GM21390 (cell line): ENCODE measurements around the gene AGAP1.
"Not testable (repeated sequence)": the region's sequence is repeated elsewhere in the genome, so short reads cannot be mapped to it uniquely, and the experiment has no call there.

Experiments used
- ATAC-seq: cut with Tn5 transposase; IDR thresholded peaks from one replicate; pipeline ENCODE4 v1.9.1; 2021; ENCODE audit not compliant: unreplicated experiment

The AGAP1 gene

DNA sequence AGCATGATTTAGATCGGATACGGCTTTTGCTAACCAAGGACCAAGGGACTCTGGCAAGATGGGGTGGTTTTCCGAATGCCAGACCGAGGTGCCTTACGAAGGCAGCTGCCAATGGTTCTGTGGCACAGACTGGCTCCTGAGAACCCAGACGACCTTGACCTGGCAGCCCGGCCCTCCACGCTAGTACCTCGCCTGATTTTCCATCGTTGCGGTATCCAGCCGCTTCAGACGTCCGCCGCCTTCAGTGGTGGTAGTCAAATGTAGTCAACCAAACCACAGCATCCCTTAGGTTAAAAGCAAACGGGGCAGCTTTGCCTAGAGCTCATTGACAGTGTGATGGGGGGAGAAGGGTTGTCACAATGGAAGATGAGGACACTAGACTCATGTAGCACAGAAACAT is 631.7 kb downstream of the AGAP1 start:
- ATAC-seq: no peak

- ATAC-seq: no peak
Observed at GRCh38 chr2:236127010-236127409, 633.2 kb downstream of the AGAP1 start.

GRCh38 chr2:236128321-236128720 is 634.5 kb downstream of the AGAP1 start:
- no peak for ATAC-seq

- ATAC-seq: no peak
Observed at GRCh38 chr2:236129935-236130334, 636.1 kb downstream of the AGAP1 start.

DNA sequence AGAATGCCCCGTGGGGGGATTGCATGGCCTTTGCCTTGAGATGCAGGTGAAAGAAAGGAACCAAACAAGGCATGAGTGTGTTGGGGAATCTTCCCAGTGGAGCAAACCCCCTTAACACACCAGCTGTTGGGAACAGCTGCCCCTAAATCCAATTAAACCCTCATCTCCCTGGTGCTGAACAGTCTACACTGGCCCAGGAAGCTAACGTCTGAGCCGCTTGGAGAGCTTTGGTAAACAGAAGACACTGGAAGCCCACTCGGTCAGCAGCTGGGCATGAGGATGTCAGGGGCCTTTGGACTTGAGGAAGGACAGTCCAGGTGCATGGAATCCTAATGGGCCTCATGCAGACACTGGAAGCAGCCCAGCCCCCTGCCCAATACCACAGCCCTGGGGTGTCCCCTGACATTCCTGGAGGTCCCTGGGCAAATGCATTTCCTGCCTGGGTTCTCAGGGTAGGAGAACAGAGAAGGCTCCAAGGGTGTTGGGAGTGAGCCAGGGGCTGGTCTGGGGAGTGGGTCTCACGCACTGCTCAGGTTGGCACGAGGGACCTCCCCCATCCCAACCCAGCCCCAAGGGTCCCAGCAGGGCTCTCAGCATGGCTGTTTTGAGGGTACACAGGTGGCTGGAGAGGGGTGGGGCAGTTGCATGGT is 636.6 kb downstream of the AGAP1 start:
- ATAC-seq: no peak

DNA sequence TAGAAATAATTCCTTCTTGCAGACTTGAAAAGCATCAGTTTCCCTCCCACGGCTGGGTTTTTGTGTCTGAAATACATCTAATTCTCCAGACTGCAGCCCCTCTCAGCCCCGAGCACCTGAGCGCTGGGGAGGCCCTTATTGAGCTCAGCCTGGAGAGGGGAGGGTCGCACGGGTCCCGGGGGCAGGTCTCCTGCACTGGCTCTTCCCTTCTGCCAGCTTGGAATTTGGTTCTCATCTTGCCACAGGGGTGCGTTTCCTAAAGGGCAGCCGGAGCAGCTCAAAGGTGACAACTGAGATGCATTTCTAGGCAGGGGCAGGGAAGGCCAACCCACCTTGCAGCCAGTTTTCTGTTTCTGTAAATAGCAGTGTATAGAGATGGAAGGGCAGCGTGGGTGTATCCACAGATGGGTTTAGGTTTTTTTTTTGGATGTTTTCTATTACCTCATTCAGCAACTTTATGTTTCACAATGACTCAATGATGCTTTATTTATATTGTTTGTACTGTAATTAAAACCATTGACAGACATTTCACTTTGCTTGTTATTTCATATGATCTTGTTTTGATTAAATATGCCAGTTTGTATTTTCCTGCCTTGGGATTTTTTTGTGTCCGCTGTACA is 637.3 kb downstream of the AGAP1 start:
- no peak for ATAC-seq

DNA sequence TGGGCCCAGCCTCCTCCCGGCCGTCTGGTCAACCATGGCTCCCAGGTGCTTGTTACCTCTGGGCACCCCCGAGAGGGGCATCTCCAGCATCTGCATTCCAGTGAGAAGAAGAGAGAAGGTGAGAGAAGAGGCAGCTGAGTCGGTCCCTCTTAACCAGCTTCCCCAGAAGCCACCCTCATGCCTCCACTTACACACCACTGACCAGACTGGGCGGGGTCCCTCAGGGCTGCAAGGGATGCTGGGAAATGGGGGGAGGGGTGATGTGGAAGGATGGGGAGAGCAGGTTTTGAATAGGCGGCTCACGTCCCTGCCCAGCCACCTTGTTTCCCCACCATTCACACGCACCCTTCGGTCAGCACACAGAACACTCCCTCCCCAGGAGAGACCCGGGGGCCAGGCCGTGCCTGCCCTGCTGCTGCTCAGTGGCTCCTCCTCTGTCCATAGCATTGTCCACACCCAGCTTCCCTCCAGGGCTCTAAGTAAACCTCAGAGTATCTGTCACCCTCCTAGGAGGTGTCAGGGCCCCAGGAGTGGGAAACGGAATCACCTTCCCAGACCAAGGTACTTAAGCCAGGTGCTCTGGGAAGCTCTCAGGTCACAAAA is 639.7 kb downstream of the AGAP1 start:
- ATAC-seq: no peak

- ATAC-seq: no peak
Observed at GRCh38 chr2:236136538-236136937, 642.7 kb downstream of the AGAP1 start.

GRCh38 chr2:236137066-236137465 is 643.2 kb downstream of the AGAP1 start:
- ATAC-seq: no peak

- not testable (repeated sequence) for ATAC-seq
Observed at GRCh38 chr2:236141616-236142015, 647.8 kb downstream of the AGAP1 start.

- ATAC-seq: no peak
Observed at GRCh38 chr2:236143811-236144210, 650.0 kb downstream of the AGAP1 start.

DNA sequence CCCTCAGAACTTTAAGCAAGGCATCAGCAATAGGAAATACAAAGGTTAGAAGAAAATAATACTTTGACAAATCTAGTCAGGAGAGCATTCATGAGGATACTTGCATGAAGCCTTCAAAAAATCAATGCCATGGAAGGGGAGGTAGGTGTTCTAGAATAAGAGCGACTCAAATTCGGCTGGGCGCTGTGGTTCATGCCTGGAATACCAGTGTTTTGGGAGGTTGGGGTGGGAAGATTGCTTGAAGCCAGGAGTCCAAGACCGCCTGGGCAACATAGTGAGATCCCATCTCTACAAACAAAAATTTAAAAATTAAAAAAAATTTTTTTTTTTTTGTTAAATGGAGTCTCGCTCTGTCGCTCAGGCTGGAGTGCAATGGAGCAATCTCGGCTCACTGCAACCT is 652.6 kb downstream of the AGAP1 start:
- ATAC-seq: no peak

DNA sequence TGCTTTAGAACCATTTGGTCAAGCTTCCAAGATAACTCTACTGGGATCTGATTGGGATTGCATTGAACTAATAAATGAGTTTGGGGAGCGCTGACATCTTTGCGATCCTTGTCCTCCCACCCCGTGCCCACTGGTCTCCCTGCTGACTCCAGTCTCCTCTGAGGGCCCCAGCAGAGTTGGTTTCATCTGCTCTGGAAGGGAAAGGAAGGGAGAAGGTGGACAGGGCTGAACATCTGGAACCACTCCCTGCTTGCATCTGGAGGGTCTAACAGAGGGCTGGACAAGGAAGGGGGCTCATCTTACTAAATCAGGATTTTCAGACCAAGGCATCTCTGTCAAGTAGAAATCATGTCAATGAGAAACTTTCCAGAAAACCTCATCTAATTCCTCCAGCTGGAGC is 661.6 kb downstream of the AGAP1 start:
- ATAC-seq: no peak

GRCh38 chr2:236156095-236156859 is 662.4 kb downstream of the AGAP1 start:
- ATAC-seq: no peak

DNA sequence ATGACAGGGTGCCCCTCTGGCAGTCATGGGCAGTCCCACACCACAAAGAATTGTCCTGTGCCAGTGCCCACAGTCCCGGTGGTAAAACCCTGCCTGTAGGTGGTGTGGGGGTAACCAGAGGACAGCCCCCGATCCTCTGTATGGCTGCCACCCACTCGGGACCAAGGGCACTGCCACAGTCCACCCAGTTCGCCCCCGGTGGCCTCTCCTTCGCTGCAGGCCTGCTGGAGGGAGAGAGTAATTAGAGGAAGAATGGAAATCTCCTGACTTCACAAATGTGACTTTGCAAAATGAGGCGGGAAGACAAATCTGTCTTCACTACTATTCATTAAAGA is 663.0 kb downstream of the AGAP1 start:
- ATAC-seq: no peak

GRCh38 chr2:236157366-236157765 is 663.5 kb downstream of the AGAP1 start:
- no peak for ATAC-seq

- no peak for ATAC-seq
Observed at GRCh38 chr2:236157815-236158498, 664.1 kb downstream of the AGAP1 start.

DNA sequence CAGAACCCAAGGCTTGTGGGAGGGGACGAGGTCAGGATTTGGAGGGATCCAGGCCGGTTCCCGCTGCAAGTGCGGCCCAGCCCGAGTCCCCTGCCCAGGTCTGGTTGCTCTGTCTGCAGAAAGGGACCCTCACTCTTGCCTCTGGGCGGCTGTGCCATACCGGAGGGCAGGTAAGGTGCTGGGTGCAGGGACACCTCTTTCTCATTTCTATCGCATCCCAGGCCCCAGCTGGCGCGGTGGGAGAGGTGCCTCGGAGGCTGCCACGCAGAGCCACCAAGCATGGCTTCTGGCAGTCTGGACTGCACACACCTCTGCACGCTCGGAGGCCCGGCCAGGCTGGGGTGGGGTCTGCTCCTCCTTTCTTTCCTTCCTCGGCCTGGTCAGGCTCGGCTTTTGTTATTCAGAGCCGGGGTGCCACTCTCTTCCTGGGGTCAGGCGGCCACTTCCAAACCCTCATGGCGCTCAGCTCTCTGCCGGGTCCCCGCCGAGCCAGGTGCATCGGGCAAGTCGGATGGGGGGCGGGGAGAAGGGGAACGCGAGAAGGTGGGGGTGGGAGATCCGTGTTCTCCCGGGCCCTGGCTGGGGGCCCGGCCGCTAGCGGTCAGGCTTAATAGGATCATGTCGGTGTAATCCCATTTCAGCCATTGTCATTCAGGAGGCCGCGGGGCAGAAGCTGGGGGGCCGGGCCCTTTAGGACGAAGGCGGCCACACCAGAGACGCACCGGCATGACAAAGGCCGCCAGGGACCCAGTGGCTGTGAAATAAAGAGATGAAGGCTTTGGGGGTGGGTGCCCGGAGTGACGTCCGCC is 665.3 kb downstream of the AGAP1 start:
- no peak for ATAC-seq

DNA sequence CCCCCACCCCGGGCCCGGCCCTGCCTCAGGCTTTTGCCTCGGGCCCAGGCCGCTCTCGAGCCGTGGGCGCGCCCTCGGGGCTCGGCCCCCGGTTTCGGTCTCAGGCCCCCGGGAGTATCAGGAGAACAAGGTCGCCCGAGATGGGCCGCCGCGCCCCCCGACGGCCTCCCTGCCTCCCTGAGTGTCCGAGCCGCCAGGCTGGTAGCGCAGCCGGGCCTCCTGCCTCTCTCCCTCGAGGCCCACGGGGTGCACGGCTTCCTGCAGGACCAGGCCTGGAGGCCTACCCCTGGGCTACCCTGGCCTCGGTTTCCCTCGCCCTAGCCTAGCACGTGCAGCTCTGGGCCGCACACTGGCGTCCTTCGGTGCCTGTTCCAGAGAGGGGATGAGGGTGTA is 665.9 kb downstream of the AGAP1 start:
- ATAC-seq: no peak

DNA sequence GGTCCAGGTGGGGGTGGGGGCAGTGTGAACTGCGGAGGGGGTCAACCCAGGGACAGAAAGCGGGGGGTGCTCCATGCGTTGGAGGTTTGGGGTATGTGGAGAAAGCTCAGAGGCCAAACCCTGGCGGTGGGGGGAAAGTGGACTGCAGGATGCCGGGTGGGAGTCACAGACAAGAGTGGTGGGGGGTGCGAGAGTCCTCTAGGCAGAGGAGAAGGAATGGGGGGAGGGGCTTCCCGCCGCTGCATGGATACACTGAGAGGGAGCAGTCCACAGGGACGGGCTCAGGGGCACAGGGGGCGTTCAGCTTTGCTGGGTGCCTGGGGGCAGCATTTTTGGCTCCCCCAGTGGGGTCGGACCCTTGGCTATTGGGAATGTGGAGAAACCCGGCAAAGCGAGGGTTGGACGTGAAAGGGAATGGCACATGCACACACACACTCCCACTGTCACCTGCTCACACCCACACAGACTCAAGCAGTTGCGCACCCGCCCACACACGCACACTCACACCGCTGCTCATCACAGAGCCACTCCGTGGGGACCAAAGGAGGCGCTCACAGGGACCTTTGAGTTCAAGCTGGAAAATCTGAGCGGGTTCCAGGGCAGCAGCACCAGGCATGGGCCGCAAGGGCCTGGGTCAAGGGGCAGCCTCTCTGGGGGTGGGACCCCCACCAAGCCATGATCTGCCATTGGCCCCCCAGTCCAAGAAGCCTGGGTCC is 666.7 kb downstream of the AGAP1 start:
- ATAC-seq: no peak
